Amniotic epithelial cell (primary cell): ENCODE data around the gene DARS1.
"Not testable (repeated sequence)": the region's sequence is repeated elsewhere in the genome, so short reads cannot be mapped to it uniquely, and the experiment has no call there.

ENCODE experiments used
- DNase-seq: peaks from one replicate; pipeline ENCODE4 v3.0.0-alpha.2; 2010; ENCODE audit warnings: low read depth

The DARS1 gene

DNA sequence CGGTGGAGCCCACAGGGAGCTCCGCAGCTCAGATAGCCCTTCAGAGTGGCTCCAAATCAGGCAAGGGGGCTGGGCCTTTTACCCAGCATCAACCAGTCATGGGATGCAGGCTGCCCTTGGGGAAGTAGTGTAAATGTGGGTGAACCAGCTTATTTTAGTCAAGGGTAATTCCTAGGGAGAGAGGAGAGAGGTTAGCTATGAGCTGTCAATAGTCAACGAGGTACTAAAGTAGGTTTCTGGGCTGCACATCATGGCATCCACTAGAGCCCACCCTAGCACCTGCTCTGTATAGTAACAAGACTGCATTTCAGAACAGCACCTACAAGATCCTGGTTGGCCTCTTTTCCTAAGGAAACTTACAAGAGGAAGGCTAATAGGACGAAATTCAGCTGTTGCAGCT lies 99.7 kb downstream of the DARS1 start:
- no peak for DNase-seq

DNA sequence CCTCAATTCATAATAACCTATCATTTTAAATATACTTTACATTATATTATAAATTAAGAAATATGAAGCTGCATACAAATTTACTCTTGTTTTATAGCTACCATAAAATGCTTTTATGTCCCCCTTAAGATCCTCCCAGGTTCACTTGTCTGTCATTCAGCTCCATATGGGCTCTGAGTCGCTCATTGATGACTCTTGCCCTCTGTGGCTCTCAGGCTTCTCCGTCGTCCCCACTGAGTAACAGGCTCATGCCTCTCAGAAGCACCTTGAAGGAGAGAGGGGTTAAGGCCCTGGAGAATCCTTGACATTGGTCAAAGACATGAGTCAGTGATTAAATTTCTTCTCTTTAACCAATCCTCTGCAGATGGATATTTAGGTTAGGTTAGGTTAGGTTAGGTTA lies 103.0 kb downstream of the DARS1 start:
- DNase-seq, result no peak

DNA sequence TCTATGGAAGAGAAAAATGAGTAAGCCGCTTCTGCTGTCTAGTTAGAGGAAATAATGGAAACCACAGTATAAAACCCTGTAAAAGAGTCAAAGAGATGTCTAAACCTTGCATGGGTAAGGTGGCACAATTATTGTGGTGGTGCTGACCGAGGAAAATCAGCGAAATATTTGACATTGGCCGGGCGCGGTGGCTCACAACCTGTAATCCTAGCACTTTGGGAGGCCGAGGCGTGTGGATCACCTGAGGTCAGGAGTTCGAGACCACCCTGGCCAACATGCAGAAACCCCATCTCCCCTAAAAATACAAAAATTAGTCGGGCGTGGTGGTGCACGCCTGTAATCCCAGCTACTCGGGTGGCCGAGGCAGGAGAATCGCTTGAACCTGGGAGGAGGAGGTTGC lies 108.7 kb downstream of the DARS1 start:
- not testable (repeated sequence) for DNase-seq

DNA sequence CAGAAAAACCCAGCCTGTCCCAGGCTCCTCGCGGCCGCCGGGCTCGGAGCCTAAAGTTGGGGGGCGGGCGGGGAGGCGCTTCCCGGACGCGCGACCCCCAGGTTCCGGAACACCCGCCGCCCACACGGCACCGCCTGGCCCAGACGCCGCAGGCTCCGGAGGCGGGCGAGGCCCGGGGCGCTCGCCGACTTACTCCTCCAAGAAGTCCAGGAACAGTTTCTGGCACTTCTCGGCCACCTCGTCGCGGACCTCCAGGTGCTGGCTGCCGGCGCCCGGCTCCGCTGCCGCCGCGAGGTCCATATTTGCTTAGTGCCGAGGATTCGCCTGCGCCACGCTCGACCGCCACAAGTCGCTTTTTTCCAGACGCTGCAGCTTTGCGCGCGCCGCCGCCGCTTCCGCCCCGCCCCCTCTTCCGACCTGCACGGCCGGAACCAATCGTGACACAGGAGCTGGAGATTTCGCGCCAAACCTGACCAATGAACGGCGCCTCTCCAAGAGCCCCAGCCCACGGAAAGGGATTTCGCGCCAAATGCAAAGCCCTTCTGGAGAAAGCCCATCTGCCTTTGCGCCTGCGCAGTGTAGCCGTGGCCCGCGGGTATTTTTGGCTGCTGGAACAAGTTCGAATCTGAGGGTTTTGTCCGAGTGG lies 109.2 kb downstream of the DARS1 start, which contains the start of gene MCM6:
MCM6 (minus strand) TSS at position 378 of the 646 bp plus-strand sequence; CDS start at position 300, 78 bp downstream.
- peak; percentile 98 for DNase-seq

DNA sequence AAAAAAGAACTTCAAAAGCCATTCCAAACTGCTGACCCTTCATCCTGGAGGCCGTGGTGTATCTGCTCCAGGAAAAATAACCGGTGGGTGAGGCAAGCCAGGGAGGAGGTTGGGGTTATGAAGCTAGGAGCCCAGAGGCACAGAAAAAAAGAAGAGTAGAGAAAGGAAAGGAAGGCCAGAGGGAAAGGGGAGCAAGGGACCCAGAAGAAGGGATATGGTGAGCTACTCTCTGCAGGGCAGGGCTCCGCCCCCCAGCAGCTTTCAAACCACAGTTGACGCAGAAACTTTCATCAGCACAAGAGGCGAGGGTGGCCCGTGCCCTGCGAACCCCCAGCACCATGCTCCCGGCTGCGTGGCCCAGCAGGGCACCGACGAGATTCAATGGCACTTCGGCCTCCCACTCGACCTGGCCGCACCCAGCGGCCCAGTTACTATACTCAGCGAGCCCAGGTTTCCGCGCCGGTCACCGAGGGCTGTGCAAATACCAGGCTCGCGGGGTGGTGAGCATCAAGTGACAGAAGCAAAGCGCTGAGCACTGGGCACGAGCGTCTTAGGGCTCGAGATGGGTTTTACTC lies 109.8 kb downstream of the DARS1 start:
- DNase-seq, result peak; percentile 37

DNA sequence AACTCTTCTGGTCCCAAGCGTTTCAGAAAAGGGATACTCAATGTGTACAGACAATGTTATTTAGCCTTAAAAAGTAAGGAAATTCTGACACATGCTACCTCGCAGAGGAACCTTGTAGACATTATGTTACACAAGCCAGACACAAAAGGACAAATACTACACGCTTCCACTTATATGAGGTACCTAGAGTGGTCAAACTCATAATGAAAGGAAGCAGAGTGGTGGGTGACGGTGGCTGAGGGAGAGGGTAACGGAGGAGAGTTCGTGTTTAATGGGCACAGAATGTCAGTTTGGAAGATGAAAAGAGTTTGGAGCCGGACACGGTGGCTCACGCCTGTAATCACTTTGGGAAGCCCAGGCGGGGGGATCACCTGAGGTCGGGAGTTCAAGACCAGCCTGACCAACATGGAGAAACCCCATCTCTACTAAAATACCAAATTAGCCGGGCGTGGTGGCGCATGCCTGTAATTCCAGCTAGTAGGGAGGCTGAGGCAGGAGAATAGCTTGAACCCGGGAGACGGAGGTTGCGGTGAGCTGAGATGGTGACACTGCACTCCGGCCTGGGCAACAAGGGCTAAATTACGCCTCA lies 110.6 kb downstream of the DARS1 start:
- DNase-seq, result no peak

DNA sequence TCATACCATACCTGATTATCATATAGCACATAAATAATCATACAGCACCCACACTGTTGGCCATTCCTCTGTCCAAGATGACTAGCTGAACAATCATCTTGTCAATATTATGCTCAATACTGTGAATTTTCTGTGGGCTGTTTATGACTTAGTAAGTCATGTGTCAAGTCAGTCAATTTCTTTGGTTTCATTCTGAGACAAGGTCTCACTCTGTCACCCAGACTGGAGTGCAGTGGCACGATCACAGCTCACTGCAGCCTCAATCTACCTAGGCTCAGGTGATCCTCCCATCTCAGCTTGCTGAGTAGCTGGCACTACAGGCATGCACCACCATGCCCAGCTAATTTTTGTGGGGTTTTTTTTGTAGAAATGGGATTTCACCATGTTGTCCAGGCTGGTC lies 114.9 kb downstream of the DARS1 start:
- DNase-seq, result no peak

DNA sequence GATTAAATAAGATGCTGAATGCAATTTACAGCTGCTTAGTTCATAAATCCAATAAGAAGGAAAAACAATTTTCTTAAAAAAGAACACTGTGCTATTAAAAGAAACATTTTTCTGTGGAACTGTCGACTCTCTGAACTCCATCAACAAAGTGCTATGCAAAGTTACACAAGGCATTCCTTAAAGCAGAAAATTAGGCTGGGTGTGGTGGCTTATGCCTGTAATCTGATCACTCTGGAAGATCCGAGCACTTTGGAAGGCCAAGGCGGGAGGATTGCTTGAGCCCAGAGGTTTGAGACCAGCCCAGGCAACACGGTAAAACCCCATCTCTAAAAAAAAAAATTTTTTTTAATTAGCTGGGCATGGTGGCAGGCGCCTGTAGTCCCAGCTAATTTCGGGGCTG lies 122.2 kb downstream of the DARS1 start:
- DNase-seq, result no peak

DNA sequence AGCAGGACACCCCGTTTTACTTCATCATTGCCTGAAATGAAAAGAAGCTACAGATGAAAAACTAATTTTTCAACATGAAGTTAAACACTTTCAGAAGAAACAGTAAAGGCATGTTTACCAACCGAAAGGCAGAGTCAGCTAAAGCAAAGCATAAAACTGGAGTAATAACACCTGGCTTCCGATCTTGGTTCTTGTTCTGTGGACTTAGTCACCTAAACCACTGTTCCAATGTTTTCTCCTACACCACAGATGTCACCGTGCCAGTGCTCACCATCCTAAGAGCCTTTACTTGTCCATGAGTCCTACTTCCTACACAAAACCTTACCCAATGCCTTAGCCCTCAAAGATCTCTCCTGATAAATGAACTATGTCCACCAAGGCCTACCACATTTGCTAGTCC lies 122.7 kb downstream of the DARS1 start:
- DNase-seq, result no peak
